Medulla oblongata (tissue), 1 donor: Measurements from ENCODE around the gene ITFG2.

Experiments
- DNase-seq: peaks from one replicate; pipeline ENCODE4 v3.0.0-alpha.2; 2015; ENCODE audit errors: extremely low spot score

The ITFG2 gene

DNA sequence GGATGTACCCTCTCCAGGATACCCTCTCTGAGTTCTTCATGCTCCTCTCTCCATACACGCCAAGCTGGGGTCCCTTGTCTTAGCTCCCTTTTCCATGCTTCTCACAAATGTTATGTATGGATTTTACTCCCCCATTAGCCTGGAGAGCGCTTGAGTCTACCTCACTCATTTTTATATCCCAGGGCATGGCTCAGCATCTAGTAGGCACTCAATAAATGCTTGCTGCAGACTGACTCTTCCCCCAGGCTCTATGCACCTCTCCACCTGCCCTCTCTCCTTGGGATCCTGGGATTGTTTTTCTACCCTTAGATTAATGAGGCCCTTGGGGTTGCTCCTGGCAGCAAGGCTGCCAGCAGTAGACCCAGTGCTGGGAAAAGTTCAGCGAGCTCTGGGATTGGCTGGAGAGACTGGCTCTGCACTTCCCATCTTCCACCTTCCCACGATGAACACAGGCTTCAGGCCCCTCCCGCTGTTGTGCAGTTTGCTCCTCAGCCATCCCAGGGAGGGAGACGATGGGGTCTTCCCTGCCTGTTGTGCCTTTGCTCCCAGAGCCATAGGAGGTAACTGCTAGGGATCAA lies 20.2 kb downstream of the ITFG2 start:
- no peak for DNase-seq

DNA sequence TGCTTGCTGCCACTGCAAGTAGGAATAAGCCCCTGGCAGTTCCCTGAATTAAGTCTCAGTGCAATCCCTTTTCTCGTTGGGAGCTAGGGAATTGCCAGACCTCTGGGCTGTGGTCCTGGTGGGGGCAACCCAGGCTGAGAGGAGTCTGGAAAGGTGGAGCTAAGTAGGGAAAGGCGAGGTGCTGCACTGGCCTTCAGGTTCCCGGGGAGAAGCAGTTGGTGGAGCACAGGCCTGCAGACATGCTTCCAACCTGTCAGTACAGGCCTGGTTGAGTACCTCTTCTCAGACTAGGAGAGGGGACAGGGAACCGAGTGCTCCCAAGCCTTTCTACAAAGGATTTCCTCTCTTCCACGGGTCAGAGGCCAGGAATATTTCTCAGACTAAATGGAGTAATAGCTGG lies 20.9 kb downstream of the ITFG2 start:
- DNase-seq = no peak

DNA sequence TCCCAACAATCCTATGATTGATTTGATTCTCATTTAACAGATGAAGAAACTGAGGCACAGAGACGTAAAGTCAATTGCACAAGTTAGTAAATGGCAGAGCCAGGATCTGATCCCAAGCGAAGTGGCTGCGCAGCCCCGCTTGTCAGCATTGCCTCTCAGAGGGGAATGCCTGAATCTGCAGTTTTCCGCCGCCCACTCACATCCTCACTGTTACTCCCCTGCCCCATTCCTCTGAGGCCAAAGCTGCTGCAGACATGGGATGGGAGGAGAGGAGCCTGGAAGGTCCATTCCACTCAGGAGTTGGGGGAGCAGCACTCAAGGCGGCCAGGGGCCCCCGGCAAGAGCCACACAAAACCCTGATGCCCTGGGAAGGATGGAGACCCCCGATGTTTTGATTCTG lies 21.3 kb downstream of the ITFG2 start:
- DNase-seq = no peak

DNA sequence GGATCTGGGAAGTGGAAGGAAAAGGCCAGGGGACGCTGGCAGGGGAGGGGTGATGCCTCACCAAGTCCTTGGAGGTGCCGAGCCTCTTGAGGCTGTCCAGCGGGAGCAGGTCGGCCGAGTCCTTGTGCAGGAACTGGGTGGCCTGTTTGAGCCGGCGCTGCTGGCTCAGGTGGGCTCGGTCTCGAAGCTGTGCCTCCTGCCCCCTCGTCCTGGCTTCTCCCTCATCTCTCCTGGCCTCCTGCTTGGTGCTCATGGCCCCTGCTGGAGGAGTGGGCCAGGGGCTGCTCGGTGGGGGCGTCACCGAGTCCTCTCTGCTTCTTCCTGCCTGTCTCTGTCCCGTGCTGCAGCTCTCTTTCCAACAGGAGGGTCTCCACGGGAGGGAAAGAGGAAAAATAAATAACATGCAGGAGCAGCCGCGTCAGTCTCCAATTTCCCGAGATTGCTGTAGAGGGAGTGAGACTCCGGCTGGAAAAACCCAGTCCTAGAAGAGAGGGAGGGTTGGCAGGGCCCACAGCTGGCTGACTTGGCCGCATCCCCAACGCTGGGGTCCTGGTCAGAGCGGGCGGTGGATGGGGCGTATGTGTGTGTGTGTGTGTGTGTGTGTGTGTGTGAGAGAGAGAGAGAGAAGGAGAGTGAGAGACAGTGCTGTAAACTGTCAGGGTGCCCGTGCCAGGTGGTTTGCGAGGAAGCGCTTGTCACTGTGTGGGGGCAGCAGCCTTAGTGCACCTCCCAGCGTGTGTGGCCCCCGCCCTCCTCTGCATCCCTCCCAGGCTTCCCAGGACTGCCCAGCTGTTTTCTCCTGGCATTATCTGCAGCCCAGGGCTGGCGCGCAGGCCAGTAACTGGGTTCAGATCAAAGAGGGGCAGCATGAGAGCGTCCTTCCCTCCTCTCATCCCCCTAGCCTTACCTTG lies 22.4 kb downstream of the ITFG2 start, which contains the start of gene NRIP2:
Gene NRIP2, minus strand, starts transcription at position 455 of the 911 bp plus-strand sequence. Its CDS starts 52 bp downstream, at position 403.
- DNase-seq = peak; percentile 73

DNA sequence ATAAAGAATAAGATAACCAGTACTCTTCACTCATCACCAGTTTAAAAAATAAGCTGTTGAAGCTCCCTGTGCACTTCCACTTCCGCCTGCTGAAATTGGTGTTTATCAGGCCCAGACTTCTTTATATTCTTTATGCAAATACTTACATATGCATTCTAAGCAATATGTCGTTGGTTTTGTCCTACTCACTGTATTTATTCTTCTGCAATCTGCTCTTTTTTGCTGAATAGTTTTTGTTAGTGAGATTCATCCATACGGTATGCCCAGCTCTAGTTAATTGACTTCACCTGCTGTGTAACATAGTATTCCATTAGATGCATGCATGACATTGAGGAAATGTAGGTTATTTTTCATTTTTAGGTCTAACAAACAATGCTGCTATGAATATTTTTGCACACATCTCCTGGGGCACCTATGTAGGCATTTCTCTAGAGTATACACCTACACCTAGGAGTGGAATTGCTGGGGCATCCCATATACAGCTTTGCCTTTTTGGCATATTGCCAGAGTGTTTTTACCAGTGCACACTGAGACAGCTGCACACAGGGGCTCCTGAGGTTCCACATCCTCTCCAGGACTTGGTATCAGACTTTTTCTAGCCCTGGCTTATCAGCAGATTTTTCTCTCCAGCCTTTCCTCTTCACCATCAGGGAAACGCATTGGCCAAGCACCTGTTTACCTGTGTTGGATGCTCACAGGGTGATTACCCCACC lies 23.4 kb downstream of the ITFG2 start:
- DNase-seq = no peak

DNA sequence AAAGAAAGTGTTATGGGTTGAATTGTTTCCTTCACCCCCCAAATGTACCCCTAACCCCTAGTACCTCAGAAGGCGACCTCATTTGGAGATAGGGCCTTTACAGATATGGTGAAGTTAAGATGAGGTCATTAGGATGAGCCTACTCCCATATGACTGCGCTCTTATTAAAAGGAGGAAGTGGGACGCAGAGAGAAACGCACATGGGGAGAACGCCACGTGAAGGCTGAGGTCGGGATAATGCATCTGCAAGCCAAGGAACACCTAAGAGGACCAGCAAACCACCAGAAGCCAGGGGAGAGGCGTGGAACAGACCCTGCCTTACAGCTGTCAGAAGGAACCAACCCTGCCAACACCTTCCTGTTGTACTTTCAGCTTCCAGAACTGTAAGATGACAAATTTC lies 24.1 kb downstream of the ITFG2 start:
- DNase-seq = no peak

DNA sequence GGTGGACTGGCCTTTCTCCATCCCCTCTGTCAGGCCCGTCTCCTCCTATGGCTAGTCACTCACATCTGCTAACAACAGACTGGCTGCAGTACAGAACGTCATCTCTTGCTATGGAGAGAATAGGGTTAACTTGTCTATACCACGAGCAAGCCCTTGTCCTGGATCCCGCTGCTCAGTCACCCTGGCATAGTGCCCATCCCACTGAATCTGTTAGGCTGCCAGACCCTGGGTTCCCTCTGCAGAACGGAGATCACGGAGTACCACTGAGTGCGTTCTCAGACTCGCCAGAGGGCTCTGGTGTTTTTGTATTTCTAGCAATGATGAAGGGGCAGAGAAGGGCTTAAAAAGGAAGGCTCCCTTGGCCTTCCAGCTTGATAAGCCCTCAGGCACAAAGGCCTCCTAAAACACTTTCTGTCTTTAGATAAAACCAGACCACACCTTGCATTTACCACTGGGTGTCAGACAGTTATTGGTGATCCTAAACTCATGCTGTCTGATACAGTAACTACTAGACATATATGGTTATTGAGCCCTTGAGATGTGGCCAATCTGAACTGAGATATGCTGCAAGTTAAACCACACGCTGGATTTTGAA lies 28.7 kb downstream of the ITFG2 start:
- no peak for DNase-seq

DNA sequence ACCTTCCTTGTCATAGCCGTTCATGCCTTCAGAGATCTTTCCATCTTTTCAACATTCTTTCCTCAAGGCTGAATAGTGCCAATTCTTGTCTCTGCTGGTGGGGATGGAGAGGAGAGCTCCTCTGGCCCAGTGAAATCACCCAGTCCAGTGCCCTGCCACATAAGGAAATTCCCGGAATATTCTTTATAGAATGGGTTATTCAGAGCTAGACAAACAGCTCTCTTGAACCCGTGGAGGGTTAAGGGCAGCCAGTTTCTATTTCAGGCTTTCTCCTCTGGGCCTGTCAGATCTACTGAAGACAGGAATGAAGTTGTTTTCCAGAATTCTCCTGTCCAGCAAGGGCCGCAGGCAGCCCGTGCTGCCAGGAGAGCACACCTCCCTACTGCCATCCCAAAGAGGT lies 30.5 kb downstream of the ITFG2 start:
- DNase-seq = no peak

DNA sequence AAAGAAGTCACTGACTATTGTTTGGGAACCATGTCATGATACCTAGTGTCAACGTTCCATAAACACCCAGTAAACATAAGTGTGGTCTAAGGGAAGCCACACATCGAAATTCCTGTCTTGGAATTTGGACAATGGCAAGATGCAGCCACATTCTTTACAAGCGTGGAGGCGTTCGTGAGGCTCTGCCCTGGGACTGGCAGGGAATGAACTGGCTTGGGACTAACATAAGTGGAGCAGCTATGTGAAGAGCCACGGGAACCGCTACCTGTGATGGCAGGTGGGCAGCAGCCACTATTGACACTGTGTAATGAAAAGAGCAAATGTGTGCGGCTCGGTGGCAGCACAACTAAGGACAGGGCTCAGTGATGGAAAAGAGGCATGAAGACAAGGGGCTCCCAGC lies 32.3 kb downstream of the ITFG2 start:
- DNase-seq = no peak

DNA sequence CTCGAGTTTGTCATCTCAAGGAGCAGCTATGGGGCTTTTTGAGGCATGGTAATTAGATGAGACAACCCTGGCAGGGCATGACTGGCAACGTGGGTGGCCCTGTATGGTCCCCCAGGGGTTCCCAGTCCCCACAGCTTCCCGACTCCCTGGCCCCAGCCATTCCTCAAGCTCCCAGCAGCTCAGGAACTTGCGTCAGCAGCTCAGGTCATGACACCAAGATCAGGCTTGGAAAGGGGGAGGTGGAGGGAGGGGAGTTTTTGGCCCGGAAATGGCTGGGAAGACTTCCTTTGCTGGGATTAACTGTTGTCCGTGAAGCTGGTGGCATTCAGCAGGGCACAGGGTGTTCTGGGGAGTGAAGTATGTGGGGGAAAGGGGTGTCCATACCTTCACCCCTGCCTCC lies 32.8 kb downstream of the ITFG2 start:
- DNase-seq = no peak

DNA sequence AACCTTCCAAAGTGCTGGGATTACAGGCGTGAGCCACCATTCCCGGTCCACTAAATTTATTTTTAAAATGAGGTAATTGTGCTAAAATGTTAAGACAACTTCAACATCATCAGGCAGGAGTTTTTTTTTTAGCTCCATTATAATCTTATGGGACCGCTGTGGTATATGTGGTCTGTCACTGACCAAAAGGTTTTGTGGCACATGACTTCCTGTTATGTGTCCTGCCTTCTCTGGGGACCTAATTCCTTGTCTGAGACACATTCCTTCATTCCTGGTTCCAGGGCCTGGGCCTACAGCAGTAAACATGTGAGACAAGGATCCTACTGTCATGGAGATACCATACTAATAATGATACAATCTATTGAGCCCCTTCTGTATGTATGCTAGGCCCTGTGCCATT lies 39.5 kb downstream of the ITFG2 start:
- DNase-seq = no peak

DNA sequence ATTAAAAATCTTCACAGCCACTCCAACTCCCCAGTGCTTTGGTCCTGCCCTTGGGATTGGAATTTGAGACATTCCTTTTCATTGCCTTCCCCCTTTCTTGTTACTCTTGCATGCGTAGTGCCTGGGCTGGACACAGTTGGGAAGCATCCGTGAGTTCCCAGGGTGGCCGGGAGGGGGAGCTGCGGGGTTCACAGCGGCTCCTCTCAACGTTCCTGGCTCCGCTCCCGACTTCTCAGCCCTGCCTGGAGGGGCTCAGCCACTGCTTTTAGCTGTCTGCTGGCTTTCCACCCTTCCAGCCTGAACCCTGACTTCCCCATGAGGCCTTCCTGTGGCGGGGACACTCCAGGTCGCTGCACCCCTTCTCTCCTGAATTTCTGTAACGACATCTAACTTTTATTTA lies 41.2 kb downstream of the ITFG2 start:
- DNase-seq = peak; percentile 84

DNA sequence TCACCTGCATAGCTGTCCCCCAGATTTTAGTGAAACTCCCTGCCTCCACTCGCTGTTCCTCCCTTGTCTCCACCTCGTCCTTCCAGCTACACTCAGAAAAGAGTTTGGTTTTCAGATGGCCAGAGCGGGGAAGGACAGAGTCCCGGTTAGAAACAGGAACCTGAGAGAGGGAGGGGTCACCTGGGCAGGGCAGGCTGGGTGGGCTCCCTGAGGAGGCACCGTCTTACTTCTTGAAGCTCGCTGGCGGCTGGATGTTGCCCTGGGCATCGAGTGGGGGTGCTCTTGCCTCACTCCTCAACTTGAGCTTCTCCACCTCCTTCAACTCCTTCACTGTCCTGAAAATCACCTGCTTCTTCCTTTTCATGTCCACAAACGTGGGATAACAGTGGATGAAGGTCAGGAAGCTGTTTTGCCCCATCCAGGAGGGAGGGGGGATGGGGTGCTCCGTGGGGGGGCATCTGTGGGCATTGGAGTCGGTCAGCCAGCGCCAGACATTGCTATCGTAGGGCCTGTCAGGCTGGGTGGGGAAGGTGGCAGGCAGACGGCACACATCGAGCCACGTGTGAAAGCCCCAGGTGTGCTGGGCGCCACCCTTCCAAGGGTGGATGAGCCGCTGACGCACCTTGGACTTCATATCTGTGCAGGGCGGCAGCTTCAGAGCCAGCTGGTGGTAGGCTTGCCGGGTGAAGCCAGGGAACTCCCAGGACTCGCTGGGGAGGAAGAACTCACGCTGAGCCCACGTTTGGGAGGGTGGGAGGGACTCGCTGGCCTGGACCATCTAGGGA lies 42.4 kb downstream of the ITFG2 start:
- DNase-seq = no peak

DNA sequence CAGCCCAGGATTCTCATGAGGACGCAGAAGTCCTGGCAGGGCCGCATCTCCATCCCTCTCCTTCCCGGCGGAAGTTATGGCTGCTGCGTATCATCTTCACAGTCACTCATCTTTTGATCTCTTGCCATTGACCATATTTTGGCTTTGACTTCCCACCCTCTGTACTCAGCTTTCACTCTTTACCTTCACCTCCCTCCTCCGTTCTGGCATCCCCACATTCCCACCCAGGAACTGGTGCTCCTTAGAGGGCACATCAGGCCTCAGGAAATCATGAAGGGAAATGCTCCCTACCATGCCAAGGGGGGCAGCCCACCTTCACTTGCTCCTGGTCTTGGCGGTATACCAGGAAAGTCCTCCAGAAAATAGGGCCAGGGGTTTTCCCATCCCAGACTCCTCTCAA lies 43.1 kb downstream of the ITFG2 start:
- no peak for DNase-seq

DNA sequence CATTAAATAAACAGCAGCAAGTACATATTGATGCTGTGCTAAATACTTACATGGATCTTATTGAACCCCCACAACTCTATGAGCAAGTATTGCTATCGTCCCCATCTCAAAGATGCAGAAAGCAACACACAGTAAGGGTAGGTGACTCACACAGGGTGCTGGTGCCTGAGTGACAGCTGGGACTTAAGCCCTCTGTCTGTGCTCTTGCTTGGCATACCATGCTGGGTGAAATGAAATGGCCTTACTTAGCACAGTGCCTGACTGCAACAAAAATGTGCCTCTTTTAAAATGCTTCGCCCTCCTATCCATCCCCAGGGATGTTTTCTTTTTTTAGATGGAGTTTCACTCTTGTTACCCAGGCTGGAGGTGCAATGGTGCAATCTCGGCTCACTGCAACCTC lies 43.6 kb downstream of the ITFG2 start:
- DNase-seq = no peak

DNA sequence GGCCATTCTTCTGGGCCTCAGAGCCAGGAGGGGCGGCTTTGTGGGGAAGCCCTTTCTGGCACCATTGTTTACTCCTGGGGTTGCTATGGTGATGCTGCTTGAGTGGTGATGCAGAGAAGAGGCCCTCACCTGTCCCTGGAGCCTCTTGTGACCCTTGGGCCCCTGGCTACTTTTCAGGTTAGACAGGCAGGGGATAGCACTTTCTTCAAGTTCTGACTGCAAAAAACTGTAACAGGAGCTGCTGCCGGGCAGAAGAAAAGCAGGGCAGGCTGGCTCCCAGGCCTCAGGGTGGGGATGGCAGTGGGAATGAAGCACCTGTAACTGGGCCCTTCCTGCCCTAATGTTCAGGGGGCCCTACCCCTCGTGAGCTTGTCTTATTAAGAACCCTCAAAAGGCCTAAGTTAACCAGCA lies 44.6 kb downstream of the ITFG2 start, which contains the start of gene TEX52:
Gene TEX52, minus strand, starts transcription at position 19 of the 411 bp plus-strand sequence. Its CDS starts 13 bp downstream, at position 6.
- no peak for DNase-seq

DNA sequence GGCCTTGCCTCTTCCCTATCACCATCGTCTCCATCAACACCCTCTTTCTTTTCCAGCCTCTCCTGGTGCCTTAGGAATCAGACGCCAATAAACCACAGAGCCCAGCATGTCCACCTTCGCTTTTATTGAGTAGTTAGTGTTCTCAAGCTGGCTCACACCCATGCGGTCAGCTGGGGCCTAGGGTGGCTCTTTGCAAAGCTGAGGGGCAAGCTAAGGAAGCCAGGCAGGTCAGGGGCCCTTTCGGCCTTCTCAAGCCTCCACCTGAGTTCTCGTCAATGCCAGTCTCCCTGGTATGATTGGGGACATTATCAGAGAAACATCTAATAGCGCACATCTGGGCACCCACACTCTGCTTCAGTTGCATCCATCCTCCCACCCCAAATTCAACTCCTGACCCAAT lies 45.1 kb downstream of the ITFG2 start:
- DNase-seq = no peak

DNA sequence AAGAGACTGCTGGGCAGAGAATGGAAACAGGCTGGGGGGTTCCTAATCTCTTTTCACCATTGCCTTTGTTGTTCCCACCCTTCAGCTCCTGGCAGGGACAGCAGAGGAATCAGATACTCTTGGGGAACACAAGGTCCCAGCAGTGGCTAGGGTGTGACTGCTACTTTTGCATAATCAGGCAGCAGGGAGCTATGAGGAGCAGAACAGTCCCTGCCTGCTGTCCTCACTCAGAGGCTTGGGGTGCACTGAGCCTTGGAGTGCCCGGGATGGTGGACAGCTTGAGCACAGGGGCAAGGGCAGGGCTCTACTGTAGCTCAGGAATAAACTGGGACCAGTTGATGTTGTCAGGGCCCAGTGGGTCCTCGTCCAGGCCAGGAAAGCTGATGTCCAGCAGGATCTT lies 45.9 kb downstream of the ITFG2 start:
- DNase-seq = no peak

DNA sequence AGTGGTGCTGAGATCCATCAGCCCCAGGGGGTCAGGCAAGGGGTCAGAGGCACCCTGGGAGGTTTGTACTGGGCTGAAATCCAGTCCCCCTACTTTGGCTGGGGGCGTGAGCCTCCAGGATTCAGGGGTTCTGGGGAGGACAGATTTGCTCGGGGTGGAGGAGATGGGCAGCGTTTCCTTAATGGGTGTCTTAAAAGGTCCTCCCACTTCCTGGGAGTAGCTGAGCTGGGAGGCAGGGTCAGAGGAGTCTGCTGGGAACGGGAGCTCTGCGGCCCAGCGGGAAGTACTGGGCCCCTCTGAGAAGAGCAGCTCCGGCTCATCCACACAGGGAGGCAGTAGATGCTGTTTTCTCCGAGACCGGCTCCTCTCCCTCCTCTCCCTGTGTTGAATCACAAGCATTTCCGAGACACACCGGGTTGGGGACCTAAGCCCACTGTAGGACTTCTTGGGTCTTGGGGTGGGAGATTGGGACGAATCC lies 46.5 kb downstream of the ITFG2 start:
- DNase-seq = no peak

DNA sequence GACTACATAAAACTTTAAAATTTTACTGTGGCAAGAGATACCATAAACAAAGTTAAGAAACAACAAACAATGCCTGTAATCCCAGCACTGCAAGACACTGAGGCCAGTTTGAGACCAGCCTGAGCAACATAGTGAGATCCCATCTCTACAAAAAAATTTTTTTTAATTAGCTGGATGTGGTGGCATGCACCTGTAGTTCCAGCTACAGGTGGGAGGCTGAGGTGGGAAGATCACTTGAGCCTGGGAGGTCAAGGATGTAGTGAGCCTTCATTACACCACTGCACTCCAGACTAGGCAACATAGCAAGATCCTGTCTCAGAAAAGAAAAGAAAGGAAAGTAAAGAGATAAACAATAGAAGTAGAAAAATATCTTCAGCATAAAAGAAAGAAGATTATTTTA lies 47.7 kb downstream of the ITFG2 start:
- DNase-seq = no peak

DNA sequence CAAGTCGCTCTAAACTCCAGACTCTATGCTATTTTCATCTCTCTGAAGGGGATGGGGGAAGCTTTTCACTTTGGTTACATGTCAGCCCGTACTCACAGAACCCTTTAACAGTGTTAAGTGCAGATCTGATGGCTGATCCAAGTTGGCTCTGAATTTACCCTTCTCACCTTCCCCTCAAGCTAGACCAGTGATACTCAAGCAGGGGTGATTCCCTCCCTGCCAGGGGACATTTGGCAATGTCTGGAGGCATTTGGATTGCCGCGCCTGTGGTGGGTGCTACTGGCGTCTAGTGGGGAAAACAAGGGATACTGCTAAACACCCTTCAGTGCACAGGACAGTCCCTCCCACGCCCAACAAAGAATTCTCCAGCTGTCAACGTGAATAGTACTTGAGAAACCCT lies 50.4 kb downstream of the ITFG2 start:
- DNase-seq = no peak
